ENCODE data around the gene IL1R1. TPM values are rescaled to one million over a fixed set of nuclear protein-coding genes. Genes with fewer than 3 reads are reported as not detected.

Gene IL1R1
- total RNA-seq = 1 to 10 TPM in 1 of 2 experiments, under 1 TPM in 1; 0.86 to 1.0 TPM
- 1 to 10 TPM; 1.2 to 2.6 TPM for polyA plus RNA-seq

- peaks cover 0 to 46% (median 34%) of the 10 kb centered on the region in 8 donors for H3K9me3 Mint-ChIP-seq
- H3K4me1 Mint-ChIP-seq = peaks cover 14 to 31% (median 24%) of the 10 kb centered on the region in 4 donors
- peak within 1 kb of the TSS; percentile 74 to 86 (median 78) for H3K4me3 Mint-ChIP-seq
- no peaks in the 10 kb centered on the region for H3K27me3 ChIP-seq (ENCODE audit: insufficient read depth, low read length)
- peaks cover 24 to 27% of the 10 kb centered on the region in 2 donors for H3K27me3 Mint-ChIP-seq
- peaks cover 0 to 17% of the 10 kb centered on the region in 2 donors for H3K9me3 ChIP-seq (ENCODE audit: control insufficient read depth in 1 of 2, low read length in 2 of 2)
- peaks cover 11 to 19% of the 10 kb centered on the region in 2 donors for H3K36me3 Mint-ChIP-seq
- no peaks in the 10 kb centered on the region for H3K36me3 ChIP-seq (ENCODE audit: insufficient read depth, low read length)
- POLR2A ChIA-PET (ENCODE audit: partially characterized antibody) = interaction anchor here (1.0 to 1.2 kb wide), 2 partner anchors 59 to 98 kb away, joined by 3 to 4 read pairs; no protein-coding TSS in a partner anchor
- H3K27ac ChIP-seq (ENCODE audit: low read depth, low read length) = no peak within 1 kb of the TSS
- H3K4me1 ChIP-seq (ENCODE audit: insufficient read depth, low read length) = peaks cover 17% of the 10 kb centered on the region
- no peak within 1 kb of the TSS for H3K4me3 ChIP-seq (ENCODE audit: low read length in 2 of 2)
- CTCF ChIA-PET (ENCODE audit: partially characterized antibody) = interaction anchor here (1.6 to 3.1 kb wide), 3 partner anchors 13 to 122 kb away, joined by 5 to 9 read pairs (median 7); no protein-coding TSS in a partner anchor
- DNase-seq = no peak
- peak within 1 kb of the TSS in 5 of 7 donors; percentile 3 to 80 (median 61) for H3K27ac Mint-ChIP-seq
- intact Hi-C loops (cut with micrococcal nuclease) = no loop called here
Measured at GRCh38 chr2:102141970-102142828, at the start of gene IL1R1. Gene IL1R1, plus strand, starts transcription at chr2:102142746. Its CDS starts 14,979 bp downstream, at chr2:102157725.

GRCh38 chr2:102093662-102094061 lies 48.9 kb upstream of the IL1R1 start:
- H3K4me3 ChIP-seq (ENCODE audit: low read length in 2 of 2) = no peak overlapping the region
- no peak overlapping the region for H3K27ac ChIP-seq (ENCODE audit: low read depth, low read length)
- H3K27me3 Mint-ChIP-seq = peaks cover 0 to 1% of the 10 kb centered on the region in 2 donors
- no peaks in the 10 kb centered on the region for H3K4me1 ChIP-seq (ENCODE audit: insufficient read depth, low read length)
- no peak overlapping the region for H3K4me3 Mint-ChIP-seq
- no peaks in the 10 kb centered on the region for H3K4me1 Mint-ChIP-seq
- intact Hi-C loops (cut with micrococcal nuclease) = no loop called here
- H3K27me3 ChIP-seq (ENCODE audit: insufficient read depth, low read length) = no peaks in the 10 kb centered on the region
- H3K36me3 ChIP-seq (ENCODE audit: insufficient read depth, low read length) = no peaks in the 10 kb centered on the region
- POLR2A ChIA-PET (ENCODE audit: partially characterized antibody) = no interaction called here
- H3K9me3 ChIP-seq (ENCODE audit: control insufficient read depth in 1 of 2, low read length in 2 of 2) = no peaks in the 10 kb centered on the region
- CTCF ChIA-PET (ENCODE audit: partially characterized antibody) = no interaction called here
- H3K36me3 Mint-ChIP-seq = peaks cover 0 to 4% of the 10 kb centered on the region in 2 donors
- no peak overlapping the region for H3K27ac Mint-ChIP-seq
- peaks cover 0 to 24% (median 13%) of the 10 kb centered on the region in 8 donors for H3K9me3 Mint-ChIP-seq
- DNase-seq = no peak

- Histone ChIP-seq H3K4me3 (ENCODE audit: low read length in 2 of 2) (no peak overlapping the region), H3K27me3 (ENCODE audit: insufficient read depth, low read length) (no peaks in the 10 kb centered on the region), H3K36me3 (ENCODE audit: insufficient read depth, low read length) (no peaks in the 10 kb centered on the region), H3K4me1 (ENCODE audit: insufficient read depth, low read length) (no peaks in the 10 kb centered on the region), H3K9me3 (ENCODE audit: control insufficient read depth in 1 of 2, low read length in 2 of 2) (no peaks in the 10 kb centered on the region), H3K27ac (ENCODE audit: low read depth, low read length) (no peak overlapping the region)
- Mint-ChIP-seq H3K36me3 (peaks cover 0 to 4% of the 10 kb centered on the region in 2 donors), H3K27ac (peak overlapping the region in 1 of 7 donors; percentile 20), H3K9me3 (peaks cover 0 to 18% (median 8%) of the 10 kb centered on the region in 8 donors), H3K4me1 (no peaks in the 10 kb centered on the region), H3K4me3 (no peak overlapping the region), H3K27me3 (peaks cover 0 to 1% of the 10 kb centered on the region in 2 donors)
- CTCF ChIA-PET (ENCODE audit: partially characterized antibody) = no interaction called here
- intact Hi-C loops (cut with micrococcal nuclease) = no loop called here
- DNase-seq = no peak
- POLR2A ChIA-PET (ENCODE audit: partially characterized antibody) = no interaction called here
Measured at GRCh38 chr2:102094917-102095316, 47.6 kb upstream of the IL1R1 start.

GRCh38 chr2:102096103-102096502 lies 46.4 kb upstream of the IL1R1 start:
- Histone ChIP-seq H3K4me1 (ENCODE audit: insufficient read depth, low read length) (no peaks in the 10 kb centered on the region), H3K27ac (ENCODE audit: low read depth, low read length) (no peak overlapping the region), H3K4me3 (ENCODE audit: low read length in 2 of 2) (no peak overlapping the region), H3K9me3 (ENCODE audit: control insufficient read depth in 1 of 2, low read length in 2 of 2) (no peaks in the 10 kb centered on the region), H3K27me3 (ENCODE audit: insufficient read depth, low read length) (no peaks in the 10 kb centered on the region), H3K36me3 (ENCODE audit: insufficient read depth, low read length) (no peaks in the 10 kb centered on the region)
- H3K4me1 Mint-ChIP-seq = peaks cover 0 to 1% (median 0%) of the 10 kb centered on the region in 4 donors
- intact Hi-C loops (cut with micrococcal nuclease) = no loop called here
- no peaks in the 10 kb centered on the region for H3K27me3 Mint-ChIP-seq
- no peak overlapping the region for H3K4me3 Mint-ChIP-seq
- CTCF ChIA-PET (ENCODE audit: partially characterized antibody) = no interaction called here
- POLR2A ChIA-PET (ENCODE audit: partially characterized antibody) = no interaction called here
- no peaks in the 10 kb centered on the region for H3K36me3 Mint-ChIP-seq
- no peak overlapping the region for H3K27ac Mint-ChIP-seq
- DNase-seq = no peak
- H3K9me3 Mint-ChIP-seq = peaks cover 0 to 10% (median 1%) of the 10 kb centered on the region in 8 donors

DNA sequence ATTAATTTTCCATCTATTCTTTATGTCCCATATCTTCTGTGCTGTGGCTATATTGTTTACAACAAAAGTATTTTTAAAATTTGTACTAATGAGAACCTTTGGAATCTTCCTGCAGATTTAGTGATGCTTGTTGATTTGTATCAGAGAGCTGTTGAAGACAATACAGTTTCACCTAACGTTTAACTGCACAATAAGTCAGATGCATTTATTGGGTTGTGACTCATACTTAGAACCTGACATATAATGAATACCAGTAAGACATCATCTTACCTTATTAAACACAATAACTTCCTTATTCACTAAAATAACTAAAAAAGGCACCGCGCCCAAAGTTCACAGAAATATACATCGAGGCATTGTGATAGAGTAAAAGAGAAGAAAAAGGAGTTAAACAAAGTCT lies 43.8 kb upstream of the IL1R1 start:
- intact Hi-C loops (cut with micrococcal nuclease) = no loop called here

DNA sequence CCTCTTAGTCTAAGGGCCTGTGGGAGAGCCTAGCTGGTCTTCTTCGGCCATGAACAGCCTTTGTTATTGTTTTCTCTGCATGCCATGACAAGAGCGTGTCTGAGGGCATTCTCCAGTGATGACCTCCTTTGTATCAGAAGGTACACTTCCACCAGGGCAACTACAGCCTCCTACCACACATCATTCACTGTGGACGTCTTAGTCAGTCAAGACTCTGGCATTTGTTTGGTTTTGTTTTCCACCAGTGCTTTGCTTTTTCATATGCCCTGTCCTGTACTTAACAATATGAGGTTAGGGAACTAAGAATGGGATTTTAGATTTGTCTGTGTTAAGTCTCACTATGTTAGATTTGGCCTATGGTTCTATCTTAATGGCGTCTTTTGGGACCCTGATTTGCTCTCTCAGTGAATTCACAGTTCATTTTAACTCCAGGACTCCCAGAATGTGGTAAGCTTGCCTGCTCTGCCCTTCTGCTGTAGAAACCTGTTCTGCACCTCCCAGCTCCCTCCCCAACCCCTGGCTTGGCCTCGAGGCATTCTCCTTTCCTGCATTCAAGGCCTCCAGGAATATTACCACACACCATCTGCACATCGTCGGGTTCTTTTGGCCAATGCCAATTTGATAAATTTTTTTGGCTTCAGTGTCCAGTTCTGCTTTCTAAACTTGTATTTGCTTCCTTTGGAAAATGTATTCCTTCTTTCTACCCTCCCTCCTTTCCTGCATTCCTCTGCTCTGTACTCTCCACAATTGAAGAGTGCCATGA lies 42.8 kb upstream of the IL1R1 start:
- Histone ChIP-seq H3K4me1 (ENCODE audit: insufficient read depth, low read length) (peaks cover 8% of the 10 kb centered on the region), H3K36me3 (ENCODE audit: insufficient read depth, low read length) (no peaks in the 10 kb centered on the region), H3K9me3 (ENCODE audit: control insufficient read depth in 1 of 2, low read length in 2 of 2) (no peaks in the 10 kb centered on the region), H3K4me3 (ENCODE audit: low read length in 2 of 2) (no peak overlapping the region), H3K27me3 (ENCODE audit: insufficient read depth, low read length) (no peaks in the 10 kb centered on the region), H3K27ac (ENCODE audit: low read depth, low read length) (no peak overlapping the region)
- ChIA-PET CTCF (ENCODE audit: partially characterized antibody) (no interaction called here), POLR2A (ENCODE audit: partially characterized antibody) (no interaction called here)
- DNase-seq = no peak
- H3K4me1 Mint-ChIP-seq = peaks cover 9 to 13% (median 10%) of the 10 kb centered on the region in 4 donors
- no peaks in the 10 kb centered on the region for H3K36me3 Mint-ChIP-seq
- H3K27me3 Mint-ChIP-seq = peaks cover 0 to 3% of the 10 kb centered on the region in 2 donors
- no peaks in the 10 kb centered on the region for H3K9me3 Mint-ChIP-seq
- H3K4me3 Mint-ChIP-seq = no peak overlapping the region
- intact Hi-C loops (cut with micrococcal nuclease) = no loop called here
- H3K27ac Mint-ChIP-seq = no peak overlapping the region

More for the DNA sequence above, 43.8 kb upstream of the IL1R1 start:
- Mint-ChIP-seq H3K4me1 (peaks cover 0 to 5% (median 3%) of the 10 kb centered on the region in 4 donors), H3K9me3 (no peaks in the 10 kb centered on the region), H3K36me3 (no peaks in the 10 kb centered on the region), H3K27ac (no peak overlapping the region), H3K4me3 (no peak overlapping the region), H3K27me3 (peaks cover 0 to 2% of the 10 kb centered on the region in 2 donors)
- H3K9me3 ChIP-seq (ENCODE audit: control insufficient read depth in 1 of 2, low read length in 2 of 2) = no peaks in the 10 kb centered on the region
- H3K27ac ChIP-seq (ENCODE audit: low read depth, low read length) = no peak overlapping the region
- no peak for DNase-seq
- H3K36me3 ChIP-seq (ENCODE audit: insufficient read depth, low read length) = no peaks in the 10 kb centered on the region
- H3K4me3 ChIP-seq (ENCODE audit: low read length in 2 of 2) = no peak overlapping the region
- ChIA-PET POLR2A (ENCODE audit: partially characterized antibody) (no interaction called here), CTCF (ENCODE audit: partially characterized antibody) (no interaction called here)
- no peaks in the 10 kb centered on the region for H3K27me3 ChIP-seq (ENCODE audit: insufficient read depth, low read length)
- H3K4me1 ChIP-seq (ENCODE audit: insufficient read depth, low read length) = no peaks in the 10 kb centered on the region

Data from CD4-positive, alpha-beta memory T cell (primary cell).